Retinal pigment epithelial cell (primary cell): Measurements from ENCODE around the gene GUCY1A2.
A peak's percentile ranks its signal among the peaks of the same experiment; 100 is the strongest.

ENCODE experiments used
- DNase-seq: peaks from one replicate; pipeline ENCODE4 v3.0.0-alpha.2; 2010; ENCODE audit warnings: low read depth
- H3K4me3 ChIP-seq: 2 replicates; pipeline ENCODE4 v1.5.1; 2011; ENCODE audit warnings: mild to moderate bottlenecking, low read length, control low read depth, moderate library complexity
- TF ChIP-seq, protein P1 (sequence below): conservative IDR thresholded peaks from 2 replicates; pipeline ENCODE4 v1.5.1; 2011; ENCODE audit warnings: low read depth, low read length, control low read depth, inconsistent platforms

The GUCY1A2 gene

DNA sequence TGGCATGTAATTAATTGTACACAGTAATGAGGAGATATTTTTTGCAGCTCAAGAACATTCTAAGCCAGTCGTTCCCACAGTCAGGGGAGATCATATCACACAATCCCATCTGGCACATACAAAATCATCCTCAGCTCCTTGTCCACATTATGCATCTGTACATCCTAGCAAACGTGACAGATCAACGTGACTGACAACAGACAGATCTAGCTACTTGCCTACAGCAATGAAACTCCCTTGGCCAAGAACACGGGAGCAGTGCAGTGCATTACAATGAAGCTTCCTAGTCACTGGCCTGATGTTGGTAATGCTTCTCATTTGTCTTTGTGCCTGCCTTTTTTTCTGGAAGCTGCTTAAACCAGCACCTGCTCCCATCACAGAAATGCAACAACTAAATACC, 24.5 kb upstream of the GUCY1A2 start:
- DNase-seq, result no peak
- TF ChIP-seq, protein P1, sequence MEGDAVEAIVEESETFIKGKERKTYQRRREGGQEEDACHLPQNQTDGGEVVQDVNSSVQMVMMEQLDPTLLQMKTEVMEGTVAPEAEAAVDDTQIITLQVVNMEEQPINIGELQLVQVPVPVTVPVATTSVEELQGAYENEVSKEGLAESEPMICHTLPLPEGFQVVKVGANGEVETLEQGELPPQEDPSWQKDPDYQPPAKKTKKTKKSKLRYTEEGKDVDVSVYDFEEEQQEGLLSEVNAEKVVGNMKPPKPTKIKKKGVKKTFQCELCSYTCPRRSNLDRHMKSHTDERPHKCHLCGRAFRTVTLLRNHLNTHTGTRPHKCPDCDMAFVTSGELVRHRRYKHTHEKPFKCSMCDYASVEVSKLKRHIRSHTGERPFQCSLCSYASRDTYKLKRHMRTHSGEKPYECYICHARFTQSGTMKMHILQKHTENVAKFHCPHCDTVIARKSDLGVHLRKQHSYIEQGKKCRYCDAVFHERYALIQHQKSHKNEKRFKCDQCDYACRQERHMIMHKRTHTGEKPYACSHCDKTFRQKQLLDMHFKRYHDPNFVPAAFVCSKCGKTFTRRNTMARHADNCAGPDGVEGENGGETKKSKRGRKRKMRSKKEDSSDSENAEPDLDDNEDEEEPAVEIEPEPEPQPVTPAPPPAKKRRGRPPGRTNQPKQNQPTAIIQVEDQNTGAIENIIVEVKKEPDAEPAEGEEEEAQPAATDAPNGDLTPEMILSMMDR, result no peak
- no peak overlapping the region for H3K4me3 ChIP-seq

DNA sequence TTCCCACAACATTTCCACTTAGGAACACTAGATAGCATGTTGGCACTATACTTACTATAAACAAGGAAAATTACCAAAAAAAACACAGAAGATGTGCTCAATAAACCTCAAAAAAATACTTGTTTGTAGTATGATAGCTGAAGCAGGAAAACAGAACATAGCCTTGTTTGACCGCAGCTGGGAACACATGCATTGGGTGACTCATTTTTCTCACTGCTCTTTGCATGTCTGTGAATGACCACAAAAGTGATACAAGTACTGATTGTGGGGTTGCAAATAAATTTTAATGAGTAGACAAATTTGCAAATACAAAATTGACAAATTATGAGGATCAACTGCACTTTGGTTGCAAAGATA, 22.8 kb upstream of the GUCY1A2 start:
- no peak for DNase-seq
- no peak overlapping the region for H3K4me3 ChIP-seq
- TF ChIP-seq, protein P1, result no peak

DNA sequence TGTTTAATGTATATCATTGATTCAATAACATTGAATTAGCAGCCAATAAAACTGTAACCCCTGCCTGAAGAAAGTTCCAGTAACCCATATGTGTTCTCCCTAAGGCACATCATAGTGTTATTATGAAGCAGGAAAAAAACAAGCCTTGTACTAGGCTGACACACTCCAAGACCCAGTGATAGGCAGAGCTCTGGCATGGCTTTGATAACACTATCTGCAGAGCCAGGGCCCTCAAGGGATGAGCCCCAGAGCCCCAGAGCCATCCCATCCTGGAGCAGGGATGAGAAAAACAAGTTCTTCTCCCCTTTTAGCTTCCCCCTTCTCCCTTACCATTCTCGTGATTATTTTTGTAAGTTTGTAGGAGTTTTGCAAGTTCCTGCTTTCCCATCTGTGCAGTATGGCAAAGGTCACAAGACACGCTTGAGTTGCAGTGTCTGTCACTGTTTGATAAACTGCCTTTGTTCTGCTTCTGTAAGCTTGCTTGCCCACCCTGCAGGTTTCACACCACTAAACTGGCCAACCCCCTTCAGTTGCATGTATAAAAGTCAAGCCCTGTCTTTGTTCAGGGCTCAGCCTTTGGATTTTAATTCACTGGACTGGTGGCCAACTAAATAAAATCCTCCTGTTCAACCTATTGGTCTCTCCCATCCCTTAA, 22.3 kb upstream of the GUCY1A2 start:
- no peak for DNase-seq
- H3K4me3 ChIP-seq, result no peak overlapping the region
- TF ChIP-seq, protein P1, result no peak

DNA sequence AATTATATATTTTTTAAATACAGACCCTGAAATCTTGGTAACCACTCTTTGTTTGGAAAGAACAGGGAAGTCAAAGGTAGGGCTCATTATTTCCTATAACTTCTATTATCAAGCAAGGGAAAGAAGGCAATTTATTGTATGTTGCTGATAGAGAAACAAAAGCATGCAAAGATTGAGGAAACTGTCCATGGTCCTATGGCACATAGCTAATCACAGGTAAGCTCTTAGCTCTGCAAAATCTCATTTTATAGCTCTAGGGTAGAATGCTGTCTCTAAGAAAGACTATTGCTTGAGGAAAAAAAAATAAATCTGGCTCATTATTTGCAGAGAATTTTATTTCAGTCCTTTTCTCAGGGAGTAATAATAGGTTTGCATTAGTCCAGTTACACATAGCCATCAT, 7.4 kb upstream of the GUCY1A2 start:
- DNase-seq, result no peak
- no peak overlapping the region for H3K4me3 ChIP-seq
- TF ChIP-seq, protein P1, result no peak

DNA sequence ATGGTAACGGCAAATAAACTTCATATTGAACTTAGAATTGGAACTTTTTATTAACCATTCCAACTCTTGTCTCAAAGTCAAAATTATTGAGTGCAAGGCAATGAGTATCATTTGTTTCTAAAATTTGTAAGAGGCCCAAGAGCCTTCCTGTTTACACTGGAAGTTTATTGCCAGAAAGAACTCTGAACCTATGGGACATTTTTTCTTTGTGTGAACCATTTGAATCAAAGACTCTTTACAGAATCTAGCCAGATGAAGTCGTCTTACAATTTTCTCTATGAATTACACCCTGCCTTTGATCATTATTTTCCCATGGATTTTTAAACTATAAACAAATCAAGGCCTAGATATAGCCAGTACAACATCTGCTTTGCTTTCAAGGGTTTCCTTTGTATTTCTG, 2.3 kb upstream of the GUCY1A2 start:
- TF ChIP-seq, protein P1, result no peak
- no peak overlapping the region for H3K4me3 ChIP-seq

DNA sequence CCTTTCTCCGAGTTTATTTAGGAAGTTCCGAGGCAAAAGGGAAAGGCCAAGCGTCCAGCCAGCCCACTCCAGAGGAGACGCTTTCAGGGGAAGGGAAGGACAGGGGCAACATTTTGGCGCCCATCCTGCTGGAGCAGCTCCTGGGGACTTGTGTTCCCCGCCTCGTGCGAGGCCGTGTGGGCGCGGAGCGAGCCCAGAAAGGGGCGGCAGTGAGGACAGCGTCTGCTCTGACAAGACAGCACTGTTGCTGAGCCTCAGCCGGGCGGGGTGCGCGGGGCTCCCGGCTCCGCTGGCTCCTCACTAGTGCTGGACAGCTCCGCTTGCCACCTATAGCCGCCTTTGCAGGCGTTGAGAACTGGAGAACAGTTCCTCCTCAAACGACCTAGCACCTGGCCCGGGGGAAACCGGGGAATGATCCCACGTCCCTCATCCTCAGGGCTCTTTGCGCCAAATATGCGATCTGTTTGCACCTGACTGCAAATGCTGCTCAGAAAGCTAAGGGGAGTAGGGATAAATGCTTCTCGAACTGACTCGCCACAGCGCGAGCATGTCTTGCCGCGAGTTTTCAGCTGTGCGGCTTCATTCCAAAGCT, 722 bp upstream of the GUCY1A2 start:
- no peak for DNase-seq
- H3K4me3 ChIP-seq, result peak overlapping the region; percentile 59
- TF ChIP-seq, protein P1, result no peak

More for the DNA sequence above, 2.3 kb upstream of the GUCY1A2 start:
- DNase-seq, result no peak
